ENCODE data around the gene PRKN.

Gene PRKN

DNA sequence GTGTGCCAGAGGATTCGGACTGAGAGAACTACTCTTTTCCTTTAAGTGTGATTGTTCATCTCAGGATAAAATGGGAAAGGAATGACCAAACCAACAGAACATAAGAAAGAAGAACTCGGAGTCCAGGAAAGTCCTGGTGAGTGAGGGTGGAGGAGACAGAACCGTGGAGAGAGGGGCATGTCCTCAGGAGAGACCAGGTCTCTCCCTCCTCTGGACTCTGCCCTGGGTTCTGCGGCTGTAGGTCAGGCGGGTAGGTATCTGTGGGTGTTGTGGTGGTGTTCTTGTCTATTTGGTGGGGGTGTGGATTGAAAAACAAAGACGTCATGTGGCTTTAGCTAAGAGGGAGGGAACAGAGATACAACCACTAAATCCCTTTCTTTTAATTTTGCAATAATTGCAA lies 1424.6 kb downstream of the PRKN start:
- TF ChIP-seq, protein P1, sequence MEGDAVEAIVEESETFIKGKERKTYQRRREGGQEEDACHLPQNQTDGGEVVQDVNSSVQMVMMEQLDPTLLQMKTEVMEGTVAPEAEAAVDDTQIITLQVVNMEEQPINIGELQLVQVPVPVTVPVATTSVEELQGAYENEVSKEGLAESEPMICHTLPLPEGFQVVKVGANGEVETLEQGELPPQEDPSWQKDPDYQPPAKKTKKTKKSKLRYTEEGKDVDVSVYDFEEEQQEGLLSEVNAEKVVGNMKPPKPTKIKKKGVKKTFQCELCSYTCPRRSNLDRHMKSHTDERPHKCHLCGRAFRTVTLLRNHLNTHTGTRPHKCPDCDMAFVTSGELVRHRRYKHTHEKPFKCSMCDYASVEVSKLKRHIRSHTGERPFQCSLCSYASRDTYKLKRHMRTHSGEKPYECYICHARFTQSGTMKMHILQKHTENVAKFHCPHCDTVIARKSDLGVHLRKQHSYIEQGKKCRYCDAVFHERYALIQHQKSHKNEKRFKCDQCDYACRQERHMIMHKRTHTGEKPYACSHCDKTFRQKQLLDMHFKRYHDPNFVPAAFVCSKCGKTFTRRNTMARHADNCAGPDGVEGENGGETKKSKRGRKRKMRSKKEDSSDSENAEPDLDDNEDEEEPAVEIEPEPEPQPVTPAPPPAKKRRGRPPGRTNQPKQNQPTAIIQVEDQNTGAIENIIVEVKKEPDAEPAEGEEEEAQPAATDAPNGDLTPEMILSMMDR (IDR thresholded peaks at IDR 0.05; ENCODE audit: low read depth, low read length), result no peak
- no peak for DNase-seq (ENCODE audit: extremely low read depth, low read depth)

DNA sequence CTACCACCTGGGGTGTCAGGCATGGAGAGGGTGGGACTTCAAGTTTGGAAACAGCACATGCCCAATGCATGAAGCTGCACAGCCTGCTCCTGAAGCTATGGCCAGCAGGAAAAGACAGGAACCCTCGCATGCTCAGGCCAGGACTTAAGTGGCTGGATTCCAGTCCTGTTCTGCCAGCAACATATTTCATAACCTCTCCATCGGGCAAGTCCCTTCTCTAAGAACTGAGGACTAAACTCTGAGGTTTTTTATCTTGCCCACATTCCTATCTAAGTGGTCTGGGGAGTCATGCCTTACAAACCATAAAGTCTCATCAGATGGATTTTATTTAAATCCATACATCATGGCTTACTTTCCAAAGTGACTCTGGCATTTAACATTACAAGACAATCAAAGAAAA lies 1426.2 kb downstream of the PRKN start:
- TF ChIP-seq, protein P1 (IDR thresholded peaks at IDR 0.05; ENCODE audit: low read depth, low read length), result no peak
- DNase-seq (ENCODE audit: extremely low read depth, low read depth), result peak; percentile 92

DNA sequence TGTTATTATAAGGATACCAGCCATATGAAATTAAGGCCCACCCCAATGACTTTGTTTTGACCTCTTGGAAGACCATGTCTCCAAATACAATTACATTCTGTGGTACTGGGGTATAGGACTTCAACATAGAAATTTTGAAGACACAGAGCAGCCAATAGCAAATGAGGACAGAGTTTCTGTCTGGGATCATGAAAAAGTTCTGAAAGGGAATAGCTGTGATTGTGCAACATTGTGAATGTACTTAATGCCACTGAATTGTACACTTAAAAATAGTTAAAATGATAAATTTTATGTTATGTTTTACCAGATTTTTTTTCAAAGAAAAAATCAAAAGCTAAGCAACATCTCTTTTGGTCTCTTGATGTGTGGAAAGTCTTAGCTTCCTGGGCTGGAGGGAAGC lies 1426.7 kb downstream of the PRKN start:
- TF ChIP-seq, protein P1 (IDR thresholded peaks at IDR 0.05; ENCODE audit: low read depth, low read length), result no peak

DNA sequence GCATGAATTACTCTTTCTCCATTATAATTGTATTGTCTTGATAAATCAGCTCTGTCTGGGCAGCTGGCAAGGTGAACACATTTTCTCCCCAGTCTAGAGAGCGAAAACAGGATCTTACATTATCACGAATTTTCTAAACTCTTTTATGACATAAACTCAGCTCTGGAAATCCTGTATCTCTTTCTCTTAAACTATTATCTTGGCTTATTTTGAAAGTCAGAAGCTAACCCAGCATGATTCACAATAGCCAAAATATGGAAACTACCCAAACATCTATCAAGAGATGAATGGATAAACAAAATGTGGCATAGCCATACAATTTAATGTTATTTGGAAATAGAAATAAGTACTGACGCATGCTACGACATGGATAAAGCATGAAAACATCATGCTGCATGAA lies 1427.8 kb downstream of the PRKN start:
- TF ChIP-seq, protein P1 (IDR thresholded peaks at IDR 0.05; ENCODE audit: low read depth, low read length), result no peak
- DNase-seq (ENCODE audit: extremely low read depth, low read depth), result no peak

More for the DNA sequence above, 1426.7 kb downstream of the PRKN start:
- no peak for DNase-seq (ENCODE audit: extremely low read depth, low read depth)

All from AG09319 (cell line).